Adrenal gland (tissue), 12 donors: ENCODE data around the gene FN3K. TPM values are rescaled to one million over a fixed set of nuclear protein-coding genes. Genes with fewer than 3 reads are reported as not detected.

Experiments
- DNase-seq, 7 donors: peaks; one replicate each; pipeline ENCODE4 v3.0.0-alpha.2; 2019 to 2020
- H3K27ac ChIP-seq, 5 donors: fragments of 200-600 bp; sonication (generic) in 4 of 5; 1 replicate in 3 of 5; 2 replicates in 2 of 5; pipeline versions ENCODE4 v1.5.1 to v1.8.0; 2016 to 2020; ENCODE audit warnings: mild to moderate bottlenecking in 1 of 5
- H3K27me3 ChIP-seq: fragments of 200-600 bp; 2 replicates; pipeline ENCODE4 v1.8.0; 2021
- H3K36me3 ChIP-seq, 2 donors: fragments of 200-600 bp; replicated peaks in 1 of 2; 1 replicate in 1 of 2; 2 replicates in 1 of 2; pipeline versions ENCODE4 v1.5.1 to v1.8.0; 2018 to 2022
- H3K4me1 ChIP-seq, 2 donors: fragments of 200-600 bp; replicated peaks in 1 of 2; 1 replicate in 1 of 2; 2 replicates in 1 of 2; pipeline versions ENCODE4 v1.5.1 to v1.8.0; 2018 to 2021
- H3K4me3 ChIP-seq, 4 donors: fragments of 200-600 bp; sonication (generic) in 3 of 4; one replicate each; pipeline ENCODE4 v1.5.1; 2016 to 2018
- H3K9me3 ChIP-seq, 3 donors: fragments of 200-600 bp; sonication (generic) in 1 of 3; replicated peaks in 1 of 3; 1 replicate in 2 of 3; 2 replicates in 1 of 3; pipeline versions ENCODE4 v1.5.1 to v1.8.0; 2016 to 2021
- POLR2A ChIP-seq, 2 donors: fragments of 450-650 bp; IDR thresholded peaks; one replicate each; pipeline ENCODE4 v1.6.1; 2017; ENCODE audit warnings: antibody characterized with exemption in 2 of 2, mild to moderate bottlenecking in 2 of 2, moderate library complexity in 1 of 2
- WGBS, 4 donors: extraction: QIAGEN DNeasy Blood & Tissue Kit in 2 of 4; methylation state at CpG; one replicate each; pipeline versions ENCODE4 v1.1.5 to v1.1.7; 2013 to 2017; 5-methylcytosine and 5-hydroxymethylcytosine counted together
- intact Hi-C, 2 donors: fragments of 100-400 bp; cut with DNase I; formaldehyde crosslinking; loops; one replicate each; pipeline versions ENCODE4 v1.14.1 to v1.15.0; 2022 to 2023
- polyA plus RNA-seq, 3 donors: library from polyadenylated mRNA; stranded (reverse); fragments of 200-250 nt in 2 of 3; fragments of 350-450 nt in 1 of 3; fragmentation: Illumina TruSeq in 1 of 3; extraction: RNeasy Lipid Tissue Mini Kit (QIAGEN cat#74804) in 1 of 3; gene quantifications; one replicate each; pipeline ENCODE4 v1.2.3, GENCODE V29; 2013 to 2014
- total RNA-seq, 9 donors: library from RNA; depleted of rRNA in 4 of 9; stranded (reverse); fragments of >200 nt in 4 of 9; fragments of 120-200 nt in 1 of 9; fragmentation: NEBNext Ultra II Directional in 1 of 9; extraction: Animal tissue kit (Norgen Biotek cat#: 25700) in 1 of 9; gene quantifications; one replicate each; pipeline versions ENCODE4 v1.1.0 to v1.2.4, GENCODE V29; 2013 to 2023
- TF ChIP-seq, protein P1 (sequence below), 6 experiments: fragments of 450-650 bp in 4 of 6; fragments of 200-600 bp in 2 of 6; sonication (generic) in 1 of 6; IDR thresholded peaks; 1 replicate in 5 of 6; 2 replicates in 1 of 6; pipeline versions ENCODE4 v1.5.1 to v1.8.0; 2016 to 2021; ENCODE audit warnings: antibody characterized with exemption in 6 of 6, mild to moderate bottlenecking in 2 of 6, moderate library complexity in 1 of 6
- donor health status: healthy with polysubstance abuse.
- donor health status: Bipolar disorder and iron deficiency.
- donor health status: DM: yes; HTN: yes; CAD: no.
- donor health status: DM: no; HTN: no; CAD: no.
- donor health status: DM: no; HTN: no; CAD: no.
- donor health status: DM: yes; HTN: yes; CAD: no.

The FN3K gene
- total and polyA plus RNA-seq, 12 donors, result 16.0 to 136 (median 40.8) TPM

GRCh38 chr17:82795615-82796014 is 60.2 kb downstream of the FN3K start:
- WGBS, 4 donors, result 93 to 98% (median 96%) methylated on average over 8 to 14 of the region's 14 CpGs
- Histone ChIP-seq H3K4me1 (no peaks in the 10 kb centered on the region), H3K4me3 (no peak overlapping the region), H3K36me3 (no peaks in the 10 kb centered on the region), H3K27me3 (no peaks in the 10 kb centered on the region), H3K9me3 (no peaks in the 10 kb centered on the region), H3K27ac (no peak overlapping the region)
- DNase-seq, result no peak
- intact Hi-C loops, result no loop called here
- no peak for TF ChIP-seq POLR2A (IDR thresholded peaks at IDR 0.05)
- TF ChIP-seq, protein P1, sequence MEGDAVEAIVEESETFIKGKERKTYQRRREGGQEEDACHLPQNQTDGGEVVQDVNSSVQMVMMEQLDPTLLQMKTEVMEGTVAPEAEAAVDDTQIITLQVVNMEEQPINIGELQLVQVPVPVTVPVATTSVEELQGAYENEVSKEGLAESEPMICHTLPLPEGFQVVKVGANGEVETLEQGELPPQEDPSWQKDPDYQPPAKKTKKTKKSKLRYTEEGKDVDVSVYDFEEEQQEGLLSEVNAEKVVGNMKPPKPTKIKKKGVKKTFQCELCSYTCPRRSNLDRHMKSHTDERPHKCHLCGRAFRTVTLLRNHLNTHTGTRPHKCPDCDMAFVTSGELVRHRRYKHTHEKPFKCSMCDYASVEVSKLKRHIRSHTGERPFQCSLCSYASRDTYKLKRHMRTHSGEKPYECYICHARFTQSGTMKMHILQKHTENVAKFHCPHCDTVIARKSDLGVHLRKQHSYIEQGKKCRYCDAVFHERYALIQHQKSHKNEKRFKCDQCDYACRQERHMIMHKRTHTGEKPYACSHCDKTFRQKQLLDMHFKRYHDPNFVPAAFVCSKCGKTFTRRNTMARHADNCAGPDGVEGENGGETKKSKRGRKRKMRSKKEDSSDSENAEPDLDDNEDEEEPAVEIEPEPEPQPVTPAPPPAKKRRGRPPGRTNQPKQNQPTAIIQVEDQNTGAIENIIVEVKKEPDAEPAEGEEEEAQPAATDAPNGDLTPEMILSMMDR (IDR thresholded peaks at IDR 0.05), result no peak

DNA sequence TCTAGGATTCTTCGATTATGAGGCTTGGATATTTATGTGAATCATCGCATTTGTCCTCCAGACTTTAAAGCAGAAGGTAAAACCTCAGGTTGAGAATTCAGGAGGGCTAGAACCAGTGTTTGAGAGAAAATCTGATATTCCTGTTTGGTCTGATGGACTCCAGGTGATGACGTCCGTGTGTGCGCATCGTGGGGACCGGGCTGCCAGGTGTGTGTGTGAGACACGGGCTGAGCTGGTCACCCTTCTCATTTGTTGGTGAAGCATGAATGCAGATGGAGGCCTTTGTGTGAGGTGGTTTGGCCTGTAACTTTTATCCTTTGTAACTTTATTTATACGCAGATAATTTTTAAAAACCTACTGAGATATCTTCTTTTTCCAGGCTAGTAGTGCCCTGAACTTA is 61.6 kb downstream of the FN3K start:
- Histone ChIP-seq H3K4me3 (no peak overlapping the region), H3K27me3 (no peaks in the 10 kb centered on the region), H3K27ac (no peak overlapping the region), H3K36me3 (no peaks in the 10 kb centered on the region), H3K9me3 (no peaks in the 10 kb centered on the region), H3K4me1 (no peaks in the 10 kb centered on the region)
- 95 to 97% (median 97%) methylated on average over 9 of the region's 9 CpGs for WGBS, 4 donors
- DNase-seq, result no peak
- intact Hi-C loops, result no loop called here
- TF ChIP-seq, protein P1 (IDR thresholded peaks at IDR 0.05), result no peak
- TF ChIP-seq POLR2A (IDR thresholded peaks at IDR 0.05), result no peak

GRCh38 chr17:82798752-82799151 is 63.3 kb downstream of the FN3K start:
- Histone ChIP-seq H3K4me3 (no peak overlapping the region), H3K9me3 (no peaks in the 10 kb centered on the region), H3K27me3 (no peaks in the 10 kb centered on the region), H3K36me3 (no peaks in the 10 kb centered on the region), H3K4me1 (no peaks in the 10 kb centered on the region), H3K27ac (no peak overlapping the region)
- TF ChIP-seq POLR2A (IDR thresholded peaks at IDR 0.05), result no peak
- TF ChIP-seq, protein P1 (IDR thresholded peaks at IDR 0.05), result no peak
- DNase-seq, result no peak
- WGBS, 4 donors, result 96 to 100% (median 98%) methylated on average over 7 of the region's 7 CpGs
- intact Hi-C loops, result no loop called here

DNA sequence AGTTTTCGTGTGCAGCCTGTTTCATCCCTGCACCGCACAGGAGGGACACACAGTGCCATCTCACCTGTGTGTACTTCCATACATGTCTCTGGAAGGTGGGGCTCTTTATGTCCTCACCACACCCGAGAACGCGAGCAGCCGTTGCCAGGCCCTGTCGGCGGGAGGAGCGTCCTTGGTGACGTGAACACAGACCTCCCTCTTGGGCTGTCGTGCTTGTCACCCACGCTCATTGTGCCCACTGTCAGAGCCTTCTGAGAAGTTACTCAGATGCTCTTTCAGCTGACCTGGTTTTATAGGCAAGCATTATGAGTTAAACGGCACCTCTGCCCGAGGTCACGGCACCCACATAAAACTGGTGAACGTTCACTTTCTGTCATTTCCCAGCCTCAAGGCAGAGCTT is 64.2 kb downstream of the FN3K start:
- H3K9me3 ChIP-seq, result no peaks in the 10 kb centered on the region
- intact Hi-C loops, result no loop called here
- DNase-seq, result no peak
- WGBS, 4 donors, result 91 to 95% (median 94%) methylated on average over 16 of the region's 16 CpGs
- H3K27me3 ChIP-seq, result no peaks in the 10 kb centered on the region
- H3K4me1 ChIP-seq, result no peaks in the 10 kb centered on the region
- no peak overlapping the region for H3K4me3 ChIP-seq
- no peak overlapping the region for H3K27ac ChIP-seq
- no peaks in the 10 kb centered on the region for H3K36me3 ChIP-seq
- TF ChIP-seq, protein P1 (IDR thresholded peaks at IDR 0.05), result no peak
- no peak for TF ChIP-seq POLR2A (IDR thresholded peaks at IDR 0.05)

Other genes with a start within 250 kb of the FN3K start
- gene FOXK2, start 215.9 kb upstream of the FN3K start, total RNA-seq, result 100 to 1,000 TPM in 1 of 9 donors, 10 to 100 TPM in 8; 30.5 to 138 (median 50.0) TPM
- gene FOXK2, start 215.9 kb upstream of the FN3K start, polyA plus RNA-seq, result 10 to 100 TPM; 33.2 to 43.0 (median 38.9) TPM
- gene WDR45B, start 87.2 kb upstream of the FN3K start, total RNA-seq, result 100 to 1,000 TPM in 2 of 9 donors, 10 to 100 TPM in 7; 57.9 to 104 (median 77.8) TPM
- 10 to 100 TPM; 48.6 to 75.1 (median 71.4) TPM for gene WDR45B, start 87.2 kb upstream of the FN3K start, polyA plus RNA-seq
- 10 to 100 TPM in 7 of 9 donors, 1 to 10 TPM in 2; 5.9 to 33.3 (median 13.9) TPM for gene RAB40B, start 36.9 kb upstream of the FN3K start, total RNA-seq
- gene RAB40B, start 36.9 kb upstream of the FN3K start, polyA plus RNA-seq, result 10 to 100 TPM in 2 of 3 donors, 1 to 10 TPM in 1; 4.1 to 19.1 (median 16.8) TPM
- 10 to 100 TPM in 8 of 9 donors, 1 to 10 TPM in 1; 6.8 to 41.2 (median 25.1) TPM for gene FN3KRP, start 18.9 kb upstream of the FN3K start, total RNA-seq
- 10 to 100 TPM; 25.7 to 37.3 (median 30.6) TPM for gene FN3KRP, start 18.9 kb upstream of the FN3K start, polyA plus RNA-seq
- 100 to 1,000 TPM in 2 of 9 donors, 10 to 100 TPM in 7; 43.2 to 112 (median 64.5) TPM for gene TBCD, start 16.4 kb downstream of the FN3K start, total RNA-seq
- 100 to 1,000 TPM in 2 of 3 donors, 10 to 100 TPM in 1; 25.6 to 240 (median 159) TPM for gene TBCD, start 16.4 kb downstream of the FN3K start, polyA plus RNA-seq
- under 1 TPM in 2 of 9 donors, not detected in 7; 0.07 to 0.14 TPM for gene ZNF750, start 104.4 kb downstream of the FN3K start, total RNA-seq
- under 1 TPM in 2 of 3 donors, not detected in 1; 0.08 to 0.20 TPM for gene ZNF750, start 104.4 kb downstream of the FN3K start, polyA plus RNA-seq